Natural killer cell (primary cell): ENCODE measurements around the gene SHISA6. TPM values are rescaled to one million over a fixed set of nuclear protein-coding genes. Genes with fewer than 3 reads are reported as not detected.

ENCODE experiments used
- ATAC-seq, 3 donors: fragments of 150-1000 bp in 2 of 3; fragments of 200-7000 bp in 1 of 3; cut with Tn5 transposase; 1 replicate in 1 of 3; 2 replicates in 2 of 3; pipeline ENCODE4 v1.10.0; 2021; ENCODE audit warnings: mild to moderate bottlenecking in 2 of 3, moderate library complexity in 2 of 3
- DNase-seq, 2 donors: peaks; one replicate each; pipeline versions ENCODE4 v3.0.0 to v3.0.0-alpha.2; 2013 to 2021; ENCODE audit warnings: mixed read lengths in 1 of 2
- H3K27ac ChIP-seq: one replicate; pipeline ENCODE4 v1.5.1; 2013; ENCODE audit warnings: mild to moderate bottlenecking, low read length
- H3K27me3 ChIP-seq: one replicate; pipeline ENCODE4 v1.6.1; 2013; ENCODE audit warnings: low read length; ENCODE audit not compliant: control insufficient read depth, insufficient read depth
- H3K36me3 ChIP-seq: one replicate; pipeline ENCODE4 v1.6.1; 2013; ENCODE audit warnings: low read length; ENCODE audit not compliant: control insufficient read depth, insufficient read depth
- H3K4me1 ChIP-seq: one replicate; pipeline ENCODE4 v1.6.1; 2013; ENCODE audit warnings: low read length; ENCODE audit not compliant: control insufficient read depth, insufficient read depth
- H3K4me3 ChIP-seq: one replicate; pipeline ENCODE4 v1.5.1; 2013; ENCODE audit warnings: low read length
- H3K9me3 ChIP-seq: one replicate; pipeline ENCODE4 v1.6.1; 2013; ENCODE audit warnings: low read length; ENCODE audit not compliant: control insufficient read depth, insufficient read depth
- H3K27ac Mint-ChIP-seq, 2 donors: one replicate each; pipeline ENCODE4 v1.8.0; 2022; ENCODE audit warnings: mild to moderate bottlenecking in 2 of 2, mixed read lengths in 2 of 2, moderate library complexity in 1 of 2
- H3K27me3 Mint-ChIP-seq, 2 donors: one replicate each; pipeline ENCODE4 v1.8.0; 2022; ENCODE audit warnings: low read depth in 2 of 2, mixed read lengths in 2 of 2
- H3K36me3 Mint-ChIP-seq: one replicate; pipeline ENCODE4 v1.8.0; 2022; ENCODE audit warnings: mixed read lengths
- H3K4me1 Mint-ChIP-seq, 2 donors: one replicate each; pipeline ENCODE4 v1.8.0; 2022; ENCODE audit warnings: mixed read lengths in 2 of 2
- H3K4me3 Mint-ChIP-seq: one replicate; pipeline ENCODE4 v1.8.0; 2022; ENCODE audit warnings: mild to moderate bottlenecking, moderate library complexity, mixed read lengths
- H3K9me3 Mint-ChIP-seq, 2 donors: one replicate each; pipeline ENCODE4 v1.8.0; 2022; ENCODE audit warnings: mixed read lengths in 2 of 2
- WGBS: methylation state at CpG from one replicate; pipeline ENCODE4 v1.1.7; 2013; ENCODE audit warnings: missing lambda C conversion rate; ENCODE audit not compliant: insufficient coverage; 5-methylcytosine and 5-hydroxymethylcytosine counted together
- intact Hi-C: fragments of 100-400 bp; cut with micrococcal nuclease; formaldehyde crosslinking; loops from one replicate; pipeline ENCODE4 v1.14.2; 2022
- total RNA-seq, 4 donors: library from RNA; stranded (reverse); fragments of 120-200 nt in 1 of 4; gene quantifications; one replicate each; pipeline versions ENCODE4 v1.2.3 to v1.2.4, GENCODE V29; 2013 to 2022
- TF ChIP-seq, protein P1 (sequence below): fragments of 200-600 bp; IDR thresholded peaks from one replicate; pipeline ENCODE4 v1.8.0; 2022; ENCODE audit warnings: antibody characterized with exemption

SHISA6 gene
- total RNA-seq, 3 donors from 2014 or later (not counting 1 experiment from before 2014, with no cell fraction given), result not detected

- Mint-ChIP-seq H3K4me3 (no peak overlapping the region), H3K4me1 (no peaks in the 10 kb centered on the region), H3K36me3 (no peaks in the 10 kb centered on the region), H3K27ac (no peak overlapping the region), H3K27me3 (no peaks in the 10 kb centered on the region), H3K9me3 (peaks cover 16 to 17% of the 10 kb centered on the region in 2 donors)
- H3K36me3 ChIP-seq, result no peaks in the 10 kb centered on the region
- 83% methylated on average over 6 of the region's 6 CpGs for WGBS
- no peak overlapping the region for H3K27ac ChIP-seq
- no peaks in the 10 kb centered on the region for H3K4me1 ChIP-seq
- intact Hi-C loops, result no loop called here
- TF ChIP-seq, protein P1, sequence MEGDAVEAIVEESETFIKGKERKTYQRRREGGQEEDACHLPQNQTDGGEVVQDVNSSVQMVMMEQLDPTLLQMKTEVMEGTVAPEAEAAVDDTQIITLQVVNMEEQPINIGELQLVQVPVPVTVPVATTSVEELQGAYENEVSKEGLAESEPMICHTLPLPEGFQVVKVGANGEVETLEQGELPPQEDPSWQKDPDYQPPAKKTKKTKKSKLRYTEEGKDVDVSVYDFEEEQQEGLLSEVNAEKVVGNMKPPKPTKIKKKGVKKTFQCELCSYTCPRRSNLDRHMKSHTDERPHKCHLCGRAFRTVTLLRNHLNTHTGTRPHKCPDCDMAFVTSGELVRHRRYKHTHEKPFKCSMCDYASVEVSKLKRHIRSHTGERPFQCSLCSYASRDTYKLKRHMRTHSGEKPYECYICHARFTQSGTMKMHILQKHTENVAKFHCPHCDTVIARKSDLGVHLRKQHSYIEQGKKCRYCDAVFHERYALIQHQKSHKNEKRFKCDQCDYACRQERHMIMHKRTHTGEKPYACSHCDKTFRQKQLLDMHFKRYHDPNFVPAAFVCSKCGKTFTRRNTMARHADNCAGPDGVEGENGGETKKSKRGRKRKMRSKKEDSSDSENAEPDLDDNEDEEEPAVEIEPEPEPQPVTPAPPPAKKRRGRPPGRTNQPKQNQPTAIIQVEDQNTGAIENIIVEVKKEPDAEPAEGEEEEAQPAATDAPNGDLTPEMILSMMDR, result no peak
- H3K4me3 ChIP-seq, result no peak overlapping the region
- H3K9me3 ChIP-seq, result peaks cover 16% of the 10 kb centered on the region
- ATAC-seq (no peak), DNase-seq (no peak)
- H3K27me3 ChIP-seq, result no peaks in the 10 kb centered on the region
Measured at GRCh38 chr17:11555530-11555929, 314.5 kb downstream of the SHISA6 start.

- H3K36me3 Mint-ChIP-seq, result no peaks in the 10 kb centered on the region
- intact Hi-C loops, result no loop called here
- H3K9me3 ChIP-seq, result peaks cover 16% of the 10 kb centered on the region
- H3K9me3 Mint-ChIP-seq, result peaks cover 15 to 18% of the 10 kb centered on the region in 2 donors
- H3K4me1 Mint-ChIP-seq, result no peaks in the 10 kb centered on the region
- TF ChIP-seq, protein P1, result no peak
- H3K4me1 ChIP-seq, result no peaks in the 10 kb centered on the region
- H3K4me3 ChIP-seq, result no peak overlapping the region
- no peaks in the 10 kb centered on the region for H3K27me3 ChIP-seq
- H3K27me3 Mint-ChIP-seq, result no peaks in the 10 kb centered on the region
- no peak overlapping the region for H3K27ac Mint-ChIP-seq
- H3K36me3 ChIP-seq, result no peaks in the 10 kb centered on the region
- DNase-seq (no peak), ATAC-seq (no peak)
- 94% methylated on average over 44 of the region's 46 CpGs for WGBS
- H3K4me3 Mint-ChIP-seq, result no peak overlapping the region
- H3K27ac ChIP-seq, result no peak overlapping the region
Measured at GRCh38 chr17:11557727-11558452, 316.9 kb downstream of the SHISA6 start.

- 92% methylated on average over 10 of the region's 10 CpGs for WGBS
Measured at GRCh38 chr17:11558681-11559234, 317.7 kb downstream of the SHISA6 start.

More at GRCh38 chr17:11558681-11559234, 317.7 kb downstream of the SHISA6 start:
- intact Hi-C loops, result no loop called here
- Mint-ChIP-seq H3K36me3 (no peaks in the 10 kb centered on the region), H3K4me3 (no peak overlapping the region), H3K4me1 (no peaks in the 10 kb centered on the region), H3K9me3 (peaks cover 10 to 13% of the 10 kb centered on the region in 2 donors), H3K27ac (no peak overlapping the region), H3K27me3 (no peaks in the 10 kb centered on the region)
- Histone ChIP-seq H3K27ac (no peak overlapping the region), H3K9me3 (peaks cover 16% of the 10 kb centered on the region), H3K4me3 (no peak overlapping the region), H3K36me3 (no peaks in the 10 kb centered on the region), H3K27me3 (no peaks in the 10 kb centered on the region), H3K4me1 (no peaks in the 10 kb centered on the region)
- DNase-seq (no peak), ATAC-seq (no peak)
- TF ChIP-seq, protein P1, result no peak
